Measurements from ENCODE around the gene PLA1A. TPM values are rescaled to one million over a fixed set of nuclear protein-coding genes. Genes with fewer than 3 reads are reported as not detected.
"Not testable (repeated sequence)": the region's sequence is repeated elsewhere in the genome, so short reads cannot be mapped to it uniquely, and the experiment has no call there.

The PLA1A gene
- total RNA-seq, 1 experiment from 2014 or later, result not detected

- not testable (repeated sequence) for H3K9me3 ChIP-seq (ENCODE audit: low read length); H3K9me2 ChIP-seq (replicated peaks; ENCODE audit: insufficient read depth, low read length); H4K20me1 ChIP-seq (ENCODE audit: insufficient read depth, low read depth, low read length); H3K27me3 ChIP-seq (ENCODE audit: low read length); H3K4me2 ChIP-seq (ENCODE audit: low read depth, low read length, poor library complexity, severe bottlenecking); H3K9ac ChIP-seq (ENCODE audit: low read length); H2AFZ ChIP-seq (ENCODE audit: low read length); H3K4me1 ChIP-seq (ENCODE audit: low read length); H3K36me3 ChIP-seq (ENCODE audit: insufficient read depth, low read length); DNase-seq; H3K79me2 ChIP-seq (ENCODE audit: low read length); H3K4me3 ChIP-seq (ENCODE audit: low read length); H3K27ac ChIP-seq (ENCODE audit: low read length)
Observed at GRCh38 chr3:119594929-119595328, 2.8 kb upstream of the PLA1A start.

DNA sequence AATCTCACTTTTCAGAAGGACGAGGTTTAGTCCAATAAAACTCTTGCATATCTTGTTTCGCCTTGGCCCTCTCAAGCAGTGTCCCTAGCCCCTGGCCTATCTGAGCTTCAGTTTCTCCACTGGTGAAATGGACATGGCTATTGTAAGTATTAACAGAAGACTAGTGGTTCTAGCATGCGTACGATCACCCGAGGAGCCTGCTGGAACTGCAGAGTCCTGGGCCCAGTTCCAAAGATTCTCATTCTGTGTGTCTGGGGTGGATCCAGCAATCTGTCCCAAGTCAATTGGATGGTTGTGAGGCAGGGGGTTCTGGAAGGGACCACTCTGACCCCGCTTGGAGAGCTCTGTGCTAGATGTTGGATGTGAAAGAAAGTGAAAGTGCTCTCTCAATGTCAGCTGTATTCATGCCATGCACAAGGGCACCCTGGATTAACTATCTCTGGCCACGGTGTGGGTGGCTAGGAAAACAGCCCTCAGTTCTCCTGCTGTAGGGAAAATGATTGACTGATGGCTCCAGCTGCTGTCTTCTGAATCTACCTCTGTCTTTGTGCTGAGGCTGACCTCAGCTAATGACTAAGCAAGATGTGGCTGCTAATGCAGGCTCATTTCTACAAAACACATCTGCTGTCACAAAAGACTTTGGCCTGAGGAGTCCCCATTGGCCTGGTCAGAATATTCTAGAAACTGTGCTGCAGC is 1.9 kb upstream of the PLA1A start:
- Histone ChIP-seq H3K27ac (ENCODE audit: low read length) (no peak overlapping the region), H3K4me3 (ENCODE audit: low read length) (no peak overlapping the region), H3K9me3 (ENCODE audit: low read length) (no peaks in the 10 kb centered on the region), H3K9ac (ENCODE audit: low read length) (no peak overlapping the region), H3K9me2 (replicated peaks; ENCODE audit: insufficient read depth, low read length) (no peaks in the 10 kb centered on the region), H3K36me3 (ENCODE audit: insufficient read depth, low read length) (no peaks in the 10 kb centered on the region), H3K4me1 (ENCODE audit: low read length) (no peaks in the 10 kb centered on the region), H3K27me3 (ENCODE audit: low read length) (no peaks in the 10 kb centered on the region), H3K4me2 (ENCODE audit: low read depth, low read length, poor library complexity, severe bottlenecking) (no peak overlapping the region), H3K79me2 (ENCODE audit: low read length) (no peaks in the 10 kb centered on the region), H2AFZ (ENCODE audit: low read length) (no peak overlapping the region), H4K20me1 (ENCODE audit: insufficient read depth, low read depth, low read length) (no peaks in the 10 kb centered on the region)
- DNase-seq, result no peak

- no peaks in the 10 kb centered on the region for H3K9me2 ChIP-seq (replicated peaks; ENCODE audit: insufficient read depth, low read length)
- no peak overlapping the region for H3K4me2 ChIP-seq (ENCODE audit: low read depth, low read length, poor library complexity, severe bottlenecking)
- no peak overlapping the region for H2AFZ ChIP-seq (ENCODE audit: low read length)
- DNase-seq, result no peak
- H3K9ac ChIP-seq (ENCODE audit: low read length), result no peak overlapping the region
- H3K27me3 ChIP-seq (ENCODE audit: low read length), result no peaks in the 10 kb centered on the region
- H3K9me3 ChIP-seq (ENCODE audit: low read length), result no peaks in the 10 kb centered on the region
- H3K4me1 ChIP-seq (ENCODE audit: low read length), result no peaks in the 10 kb centered on the region
- no peak overlapping the region for H3K27ac ChIP-seq (ENCODE audit: low read length)
- H3K4me3 ChIP-seq (ENCODE audit: low read length), result no peak overlapping the region
- H3K79me2 ChIP-seq (ENCODE audit: low read length), result no peaks in the 10 kb centered on the region
- H3K36me3 ChIP-seq (ENCODE audit: insufficient read depth, low read length), result no peaks in the 10 kb centered on the region
- no peaks in the 10 kb centered on the region for H4K20me1 ChIP-seq (ENCODE audit: insufficient read depth, low read depth, low read length)
Observed at GRCh38 chr3:119596398-119596797, 1.3 kb upstream of the PLA1A start.

DNA sequence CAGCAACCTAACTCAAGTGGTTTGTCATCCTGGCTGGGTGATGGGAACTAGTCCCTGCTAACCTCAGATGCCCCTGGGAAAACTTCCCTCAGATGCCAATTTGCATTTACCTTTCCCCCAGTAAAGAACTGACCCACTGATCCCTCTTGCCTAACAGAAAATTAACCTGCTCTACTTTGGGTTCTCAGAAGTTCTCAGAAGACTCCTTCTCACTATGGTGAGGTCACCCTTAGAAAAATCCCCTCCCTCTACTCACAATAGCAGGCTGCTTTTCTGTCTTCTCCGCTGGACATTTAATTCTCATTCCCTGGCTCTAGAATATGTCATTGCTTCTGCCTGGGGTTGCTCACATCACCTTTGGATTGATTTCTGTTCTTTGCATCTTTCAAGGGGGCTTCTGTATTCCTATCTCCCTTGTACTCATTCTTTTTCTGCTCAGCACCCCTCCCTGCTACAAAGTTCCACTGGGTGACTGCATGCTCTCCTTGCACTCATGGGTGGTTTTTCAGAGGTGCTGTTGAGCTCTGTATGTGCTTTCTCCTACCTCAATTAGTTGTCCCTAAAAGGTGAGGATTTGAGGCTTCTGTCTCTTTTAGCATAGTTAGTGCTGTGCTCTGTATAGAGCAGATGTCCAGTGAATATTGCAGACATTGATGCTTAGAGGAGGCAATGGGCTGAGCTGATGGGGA is 869 bp downstream of the PLA1A start:
- Histone ChIP-seq H4K20me1 (ENCODE audit: insufficient read depth, low read depth, low read length) (no peaks in the 10 kb centered on the region), H3K4me2 (ENCODE audit: low read depth, low read length, poor library complexity, severe bottlenecking) (no peak overlapping the region), H3K27ac (ENCODE audit: low read length) (no peak overlapping the region), H2AFZ (ENCODE audit: low read length) (no peak overlapping the region), H3K36me3 (ENCODE audit: insufficient read depth, low read length) (no peaks in the 10 kb centered on the region), H3K79me2 (ENCODE audit: low read length) (no peaks in the 10 kb centered on the region), H3K9ac (ENCODE audit: low read length) (no peak overlapping the region), H3K9me2 (replicated peaks; ENCODE audit: insufficient read depth, low read length) (no peaks in the 10 kb centered on the region), H3K4me3 (ENCODE audit: low read length) (no peak overlapping the region), H3K9me3 (ENCODE audit: low read length) (no peaks in the 10 kb centered on the region), H3K4me1 (ENCODE audit: low read length) (no peaks in the 10 kb centered on the region), H3K27me3 (ENCODE audit: low read length) (no peaks in the 10 kb centered on the region)
- DNase-seq, result no peak

GRCh38 chr3:119599558-119600174 is 2.0 kb downstream of the PLA1A start:
- Histone ChIP-seq H3K27me3 (ENCODE audit: low read length) (no peaks in the 10 kb centered on the region), H4K20me1 (ENCODE audit: insufficient read depth, low read depth, low read length) (no peaks in the 10 kb centered on the region), H3K79me2 (ENCODE audit: low read length) (no peaks in the 10 kb centered on the region), H3K4me1 (ENCODE audit: low read length) (no peaks in the 10 kb centered on the region), H3K9me2 (replicated peaks; ENCODE audit: insufficient read depth, low read length) (no peaks in the 10 kb centered on the region), H3K27ac (ENCODE audit: low read length) (no peak overlapping the region), H3K9me3 (ENCODE audit: low read length) (no peaks in the 10 kb centered on the region), H3K4me3 (ENCODE audit: low read length) (no peak overlapping the region), H3K36me3 (ENCODE audit: insufficient read depth, low read length) (no peaks in the 10 kb centered on the region), H2AFZ (ENCODE audit: low read length) (no peak overlapping the region), H3K9ac (ENCODE audit: low read length) (no peak overlapping the region), H3K4me2 (ENCODE audit: low read depth, low read length, poor library complexity, severe bottlenecking) (no peak overlapping the region)
- DNase-seq, result no peak

- Histone ChIP-seq H3K4me1 (ENCODE audit: low read length) (no peaks in the 10 kb centered on the region), H3K27ac (ENCODE audit: low read length) (no peak overlapping the region), H3K4me2 (ENCODE audit: low read depth, low read length, poor library complexity, severe bottlenecking) (no peak overlapping the region), H3K79me2 (ENCODE audit: low read length) (no peaks in the 10 kb centered on the region), H3K36me3 (ENCODE audit: insufficient read depth, low read length) (no peaks in the 10 kb centered on the region), H2AFZ (ENCODE audit: low read length) (peak overlapping the region; percentile 44; the same call in 1 of the 2 replicates), H3K27me3 (ENCODE audit: low read length) (no peaks in the 10 kb centered on the region), H3K9ac (ENCODE audit: low read length) (no peak overlapping the region), H4K20me1 (ENCODE audit: insufficient read depth, low read depth, low read length) (no peaks in the 10 kb centered on the region), H3K4me3 (ENCODE audit: low read length) (no peak overlapping the region), H3K9me3 (ENCODE audit: low read length) (no peaks in the 10 kb centered on the region), H3K9me2 (replicated peaks; ENCODE audit: insufficient read depth, low read length) (no peaks in the 10 kb centered on the region)
- peak; percentile 74 for DNase-seq
Observed at GRCh38 chr3:119600732-119601131, 3.0 kb downstream of the PLA1A start.

DNA sequence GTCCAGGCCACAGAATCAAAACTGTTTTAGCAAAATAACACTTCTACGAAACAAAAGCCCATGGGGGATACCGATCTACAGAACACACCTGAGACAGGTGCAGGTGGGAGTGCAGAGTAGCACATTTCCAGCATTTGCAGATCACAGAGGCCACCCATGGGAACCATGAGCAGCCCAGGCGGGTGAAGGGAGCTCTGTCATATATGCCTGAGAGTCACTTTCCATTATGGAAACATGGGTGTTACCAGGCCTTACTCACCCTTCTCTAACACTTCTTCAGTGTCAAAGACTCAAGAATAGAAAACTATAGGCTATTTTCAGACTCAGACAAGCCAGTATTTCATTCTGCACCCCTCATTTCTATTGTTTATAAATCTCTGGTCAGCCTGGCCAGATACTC is 3.5 kb downstream of the PLA1A start:
- H2AFZ ChIP-seq (ENCODE audit: low read length), result no peak overlapping the region

GRCh38 chr3:119602676-119603075 is 5.0 kb downstream of the PLA1A start:
- no peak overlapping the region for H2AFZ ChIP-seq (ENCODE audit: low read length)
- no peaks in the 10 kb centered on the region for H3K79me2 ChIP-seq (ENCODE audit: low read length)
- H3K4me3 ChIP-seq (ENCODE audit: low read length), result no peak overlapping the region
- no peaks in the 10 kb centered on the region for H4K20me1 ChIP-seq (ENCODE audit: insufficient read depth, low read depth, low read length)
- H3K36me3 ChIP-seq (ENCODE audit: insufficient read depth, low read length), result no peaks in the 10 kb centered on the region
- H3K27ac ChIP-seq (ENCODE audit: low read length), result no peak overlapping the region
- no peak for DNase-seq
- no peak overlapping the region for H3K4me2 ChIP-seq (ENCODE audit: low read depth, low read length, poor library complexity, severe bottlenecking)
- H3K9me3 ChIP-seq (ENCODE audit: low read length), result no peaks in the 10 kb centered on the region
- no peaks in the 10 kb centered on the region for H3K4me1 ChIP-seq (ENCODE audit: low read length)
- no peaks in the 10 kb centered on the region for H3K9me2 ChIP-seq (replicated peaks; ENCODE audit: insufficient read depth, low read length)
- H3K27me3 ChIP-seq (ENCODE audit: low read length), result no peaks in the 10 kb centered on the region
- no peak overlapping the region for H3K9ac ChIP-seq (ENCODE audit: low read length)

More for the DNA sequence above, 3.5 kb downstream of the PLA1A start:
- Histone ChIP-seq H3K9me2 (replicated peaks; ENCODE audit: insufficient read depth, low read length) (no peaks in the 10 kb centered on the region), H3K4me1 (ENCODE audit: low read length) (no peaks in the 10 kb centered on the region), H3K4me3 (ENCODE audit: low read length) (no peak overlapping the region), H3K9me3 (ENCODE audit: low read length) (no peaks in the 10 kb centered on the region), H3K79me2 (ENCODE audit: low read length) (no peaks in the 10 kb centered on the region), H3K36me3 (ENCODE audit: insufficient read depth, low read length) (no peaks in the 10 kb centered on the region), H3K4me2 (ENCODE audit: low read depth, low read length, poor library complexity, severe bottlenecking) (no peak overlapping the region), H3K27me3 (ENCODE audit: low read length) (no peaks in the 10 kb centered on the region), H3K27ac (ENCODE audit: low read length) (no peak overlapping the region), H3K9ac (ENCODE audit: low read length) (no peak overlapping the region), H4K20me1 (ENCODE audit: insufficient read depth, low read depth, low read length) (no peaks in the 10 kb centered on the region)
- no peak for DNase-seq
